Lower leg skin (tissue), 4 donors: ENCODE results near the gene ERG28. TPM values are rescaled to one million over a fixed set of nuclear protein-coding genes. Genes with fewer than 3 reads are reported as not detected.

Experiments
- DNase-seq, 2 donors: peaks; one replicate each; pipeline ENCODE4 v3.0.0-alpha.2; 2019; ENCODE audit warnings: low spot score in 2 of 2
- H3K4me3 ChIP-seq: fragments of 200-600 bp; sonication (generic); 2 replicates; pipeline ENCODE4 v1.5.1; 2017; ENCODE audit warnings: mild to moderate bottlenecking, low read depth; ENCODE audit not compliant: poor library complexity, severe bottlenecking
- POLR2A ChIP-seq, 2 donors: fragments of 450-650 bp; IDR thresholded peaks; one replicate each; pipeline ENCODE4 v1.6.1; 2016 to 2017; ENCODE audit warnings: antibody characterized with exemption in 2 of 2, mild to moderate bottlenecking in 1 of 2, moderate library complexity in 1 of 2
- WGBS, 2 donors: methylation state at CpG; one replicate each; pipeline ENCODE4 v1.1.5; 2018; 5-methylcytosine and 5-hydroxymethylcytosine counted together
- intact Hi-C: fragments of 100-400 bp; cut with DNase I; formaldehyde crosslinking; loops from one replicate; pipeline ENCODE4 v1.15.0; 2023; ENCODE audit warnings: low total_unique reads
- total RNA-seq, 4 donors: library from RNA; depleted of rRNA; stranded (reverse); fragments of >200 nt; gene quantifications; one replicate each; pipeline ENCODE4 v1.1.0, GENCODE V29; 2016
- TF ChIP-seq, protein P1 (sequence below), 3 donors: fragments of 450-650 bp; IDR thresholded peaks; one replicate each; pipeline ENCODE4 v1.5.1; 2016; ENCODE audit warnings: antibody characterized with exemption in 3 of 3, mild to moderate bottlenecking in 3 of 3, moderate library complexity in 2 of 3

ERG28 gene
- total RNA-seq, 4 donors from 2014 or later = 11.7 to 14.2 (median 12.2) TPM

DNA sequence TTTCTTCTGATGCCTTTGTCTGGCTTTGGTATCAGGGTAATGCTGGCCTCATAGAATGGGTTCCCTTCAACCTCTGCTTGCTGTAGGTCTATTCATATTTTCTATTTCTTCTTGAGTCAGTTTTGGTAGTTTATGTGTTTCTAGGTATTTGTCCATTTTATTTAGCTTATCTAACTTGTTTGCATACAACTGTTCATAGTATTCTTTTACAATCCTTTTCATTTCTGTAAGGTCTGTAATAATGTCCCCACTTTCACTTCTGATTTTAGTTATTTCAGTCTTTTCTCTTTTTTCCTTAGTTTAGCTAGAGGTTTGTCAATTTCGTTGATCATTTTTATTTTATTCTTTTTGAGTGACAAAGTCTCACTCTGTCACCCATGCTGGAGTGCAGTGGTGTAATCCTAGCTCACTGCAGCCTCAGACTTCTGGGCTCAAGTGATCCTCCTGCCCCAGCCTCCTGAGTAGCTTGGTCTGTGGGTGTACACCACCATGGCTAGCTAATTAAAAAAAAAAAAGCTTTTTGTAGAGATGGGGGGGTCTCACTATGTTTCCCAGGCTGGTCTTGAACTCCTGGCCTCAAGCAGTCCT, 12.0 kb upstream of the ERG28 start:
- DNase-seq = no peak
- no peak overlapping the region for H3K4me3 ChIP-seq
- TF ChIP-seq, protein P1, sequence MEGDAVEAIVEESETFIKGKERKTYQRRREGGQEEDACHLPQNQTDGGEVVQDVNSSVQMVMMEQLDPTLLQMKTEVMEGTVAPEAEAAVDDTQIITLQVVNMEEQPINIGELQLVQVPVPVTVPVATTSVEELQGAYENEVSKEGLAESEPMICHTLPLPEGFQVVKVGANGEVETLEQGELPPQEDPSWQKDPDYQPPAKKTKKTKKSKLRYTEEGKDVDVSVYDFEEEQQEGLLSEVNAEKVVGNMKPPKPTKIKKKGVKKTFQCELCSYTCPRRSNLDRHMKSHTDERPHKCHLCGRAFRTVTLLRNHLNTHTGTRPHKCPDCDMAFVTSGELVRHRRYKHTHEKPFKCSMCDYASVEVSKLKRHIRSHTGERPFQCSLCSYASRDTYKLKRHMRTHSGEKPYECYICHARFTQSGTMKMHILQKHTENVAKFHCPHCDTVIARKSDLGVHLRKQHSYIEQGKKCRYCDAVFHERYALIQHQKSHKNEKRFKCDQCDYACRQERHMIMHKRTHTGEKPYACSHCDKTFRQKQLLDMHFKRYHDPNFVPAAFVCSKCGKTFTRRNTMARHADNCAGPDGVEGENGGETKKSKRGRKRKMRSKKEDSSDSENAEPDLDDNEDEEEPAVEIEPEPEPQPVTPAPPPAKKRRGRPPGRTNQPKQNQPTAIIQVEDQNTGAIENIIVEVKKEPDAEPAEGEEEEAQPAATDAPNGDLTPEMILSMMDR (IDR thresholded peaks at IDR 0.05) = no peak
- no peak for TF ChIP-seq POLR2A (IDR thresholded peaks at IDR 0.05)
- intact Hi-C loops = no loop called here
- WGBS, 2 donors = 88 to 91% methylated on average over 1 of the region's 1 CpG

DNA sequence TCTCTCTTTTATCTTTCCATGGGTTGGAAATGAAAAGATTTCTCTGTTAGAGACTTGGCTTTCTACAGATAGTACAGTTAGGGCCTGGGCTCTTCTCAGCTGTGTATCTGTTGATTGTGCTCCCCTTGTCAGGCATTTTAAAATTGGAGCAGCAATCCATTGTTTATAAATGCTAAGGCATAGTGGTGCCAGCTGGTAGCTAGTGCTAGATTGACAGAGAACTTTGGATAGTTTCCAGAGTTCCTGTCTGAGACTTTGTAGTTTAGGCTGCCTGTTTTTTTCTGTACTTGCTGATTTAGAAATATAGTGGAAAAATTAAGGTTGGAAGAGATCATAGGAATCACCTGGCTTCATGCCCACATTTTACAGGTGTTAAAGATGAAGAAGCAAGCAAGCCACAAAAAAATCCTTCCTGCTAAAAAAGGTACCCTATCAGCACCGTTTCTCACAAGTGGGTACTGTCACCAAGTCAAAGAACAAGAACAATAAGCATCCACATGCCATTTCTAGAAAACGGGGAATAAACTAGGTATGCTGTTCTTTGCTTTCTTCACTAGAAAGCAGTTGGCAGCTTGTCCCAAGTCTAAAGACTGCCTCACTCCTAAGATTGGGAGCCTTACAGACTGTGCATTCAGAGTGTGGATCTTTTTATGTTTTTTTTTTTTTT, 6.6 kb upstream of the ERG28 start:
- intact Hi-C loops = no loop called here
- WGBS, 2 donors = 79 to 81% methylated on average over 2 of the region's 2 CpGs
- no peak for TF ChIP-seq POLR2A (IDR thresholded peaks at IDR 0.05)
- TF ChIP-seq, protein P1 (IDR thresholded peaks at IDR 0.05) = no peak
- no peak for DNase-seq
- H3K4me3 ChIP-seq = no peak overlapping the region

DNA sequence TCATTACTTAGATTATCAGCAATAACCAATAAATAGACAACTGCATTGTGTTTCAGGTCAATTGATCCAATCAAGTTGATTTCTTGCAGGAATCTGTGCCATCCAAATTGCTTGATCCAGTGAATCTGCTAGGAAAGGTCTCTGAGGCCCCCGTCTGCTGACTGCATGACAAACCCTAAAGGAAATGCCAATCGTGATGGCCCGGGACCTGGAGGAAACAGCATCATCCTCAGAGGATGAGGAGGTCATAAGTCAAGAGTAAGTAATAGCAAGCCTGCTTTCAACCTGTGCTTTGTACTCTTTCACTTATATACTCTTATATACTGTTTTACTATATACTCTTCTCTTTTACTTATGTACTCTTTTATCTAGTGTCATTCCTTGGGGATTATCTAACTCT, 2.3 kb upstream of the ERG28 start:
- intact Hi-C loops = no loop called here
- WGBS, 2 donors = 74 to 78% methylated on average over 3 of the region's 3 CpGs

DNA sequence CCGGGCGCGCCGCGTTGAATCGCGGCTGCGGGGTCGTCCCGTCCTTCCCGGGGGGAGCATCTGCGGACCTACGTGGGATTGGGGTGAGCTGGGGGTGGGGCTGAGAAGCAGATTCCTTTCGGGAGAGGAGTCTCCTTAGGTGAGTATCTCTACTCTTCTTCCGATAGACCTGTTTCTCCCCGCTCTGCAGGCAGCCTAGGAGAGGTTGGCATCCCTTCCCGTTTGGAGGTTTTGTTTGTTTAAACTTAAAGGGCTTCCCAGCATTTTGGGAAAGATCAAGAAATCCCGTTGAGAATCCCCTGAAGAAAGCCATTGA, 781 bp upstream of the ERG28 start:
- intact Hi-C loops = no loop called here
- WGBS, 2 donors = 1% methylated on average over 16 to 18 of the region's 18 CpGs
- DNase-seq = no peak
- no peak for TF ChIP-seq POLR2A (IDR thresholded peaks at IDR 0.05)
- TF ChIP-seq, protein P1 (IDR thresholded peaks at IDR 0.05) = no peak
- peak overlapping the region; percentile 92 for H3K4me3 ChIP-seq

More for the DNA sequence above, 2.3 kb upstream of the ERG28 start:
- no peak for DNase-seq
- H3K4me3 ChIP-seq = no peak overlapping the region
- no peak for TF ChIP-seq POLR2A (IDR thresholded peaks at IDR 0.05)
- TF ChIP-seq, protein P1 (IDR thresholded peaks at IDR 0.05) = no peak

DNA sequence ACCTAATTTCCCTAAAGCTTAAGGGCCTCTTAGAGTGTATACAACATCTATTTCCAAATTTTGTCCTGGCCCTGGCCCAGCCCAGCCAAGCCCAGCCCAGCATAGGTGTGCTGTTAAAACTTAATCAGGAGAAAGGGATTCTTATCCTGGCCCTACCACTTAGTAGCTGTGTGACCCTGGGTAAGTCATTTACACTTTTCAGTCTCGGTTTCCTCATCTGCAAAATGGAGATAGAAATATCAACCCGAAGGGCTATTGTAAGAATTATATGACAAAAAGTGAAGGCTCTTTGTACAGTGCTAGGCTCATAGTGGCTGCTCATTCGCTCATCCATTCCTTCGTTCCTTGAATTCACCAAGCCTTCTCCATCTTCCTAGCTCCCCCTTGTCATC, 442 bp downstream of the ERG28 start:
- DNase-seq = no peak
- H3K4me3 ChIP-seq = peak overlapping the region; percentile 92
- intact Hi-C loops = no loop called here
- 17 to 22% methylated on average over 4 of the region's 4 CpGs for WGBS, 2 donors
- TF ChIP-seq, protein P1 (IDR thresholded peaks at IDR 0.05) = no peak
- TF ChIP-seq POLR2A (IDR thresholded peaks at IDR 0.05) = no peak

DNA sequence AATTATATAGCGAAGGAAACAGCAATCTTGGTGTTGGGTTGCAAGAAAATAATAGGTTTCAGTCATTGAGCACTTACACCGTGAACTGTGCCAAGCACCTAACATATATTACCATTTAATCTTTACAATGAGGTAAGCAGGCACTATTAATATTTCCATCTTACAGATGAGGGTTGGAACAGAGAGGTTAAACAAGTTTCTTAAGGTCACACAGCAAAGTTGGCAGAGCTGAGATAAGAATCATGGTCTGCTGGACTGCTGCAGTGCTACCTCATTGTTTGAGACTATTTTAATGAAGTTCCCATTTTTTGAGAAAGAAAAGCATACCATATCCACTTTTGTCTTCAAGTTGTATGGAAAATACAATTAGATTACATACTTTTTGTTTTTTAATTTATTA, 1.7 kb downstream of the ERG28 start:
- 94 to 98% methylated on average over 2 of the region's 2 CpGs for WGBS, 2 donors
- no peak for DNase-seq
- H3K4me3 ChIP-seq = no peak overlapping the region
- TF ChIP-seq, protein P1 (IDR thresholded peaks at IDR 0.05) = no peak
- no peak for TF ChIP-seq POLR2A (IDR thresholded peaks at IDR 0.05)
- intact Hi-C loops = no loop called here
